HepG2 (cell line): Measurements from ENCODE around the gene KLHL30. TPM values are rescaled to one million over a fixed set of nuclear protein-coding genes. Genes with fewer than 3 reads are reported as not detected.
A peak's percentile ranks its signal among the peaks of the same experiment; 100 is the strongest.

Experiments used
- ARHGAP35 ChIP-seq: sonication (generic); formaldehyde crosslinking; IDR thresholded peaks from 2 replicates; pipeline ENCODE4 v1.9.0; 2022; ENCODE audit warnings: mild to moderate bottlenecking, inconsistent platforms, moderate library complexity, missing genetic modification reagents, borderline replicate concordance
- CSRNP1 ChIP-seq: sonication (generic); formaldehyde crosslinking; IDR thresholded peaks from 2 replicates; pipeline ENCODE4 v1.8.1; 2023; ENCODE audit warnings: mild to moderate bottlenecking, missing genetic modification reagents
- CSRNP2 ChIP-seq: sonication (generic); formaldehyde crosslinking; conservative IDR thresholded peaks from 2 replicates; pipeline ENCODE4 v1.8.0; 2022; ENCODE audit warnings: low read depth, missing genetic modification reagents
- FOXO1 ChIP-seq: sonication (generic); formaldehyde crosslinking; IDR thresholded peaks from 2 replicates; pipeline ENCODE4 v1.4.0; 2020; ENCODE audit warnings: missing genetic modification reagents
- JUND ChIP-seq: sonication (generic); formaldehyde crosslinking; IDR thresholded peaks from 2 replicates; pipeline ENCODE4 v1.8.0; 2022; ENCODE audit warnings: mild to moderate bottlenecking, missing genetic modification reagents
- RNF2 ChIP-seq: fragments of 450-650 bp; conservative IDR thresholded peaks from 2 replicates; pipeline ENCODE4 v1.6.1; 2016; ENCODE audit warnings: low read depth
- ZBTB10 ChIP-seq: sonication (generic); formaldehyde crosslinking; IDR thresholded peaks from 2 replicates; pipeline ENCODE4 v1.4.0; 2020; ENCODE audit warnings: missing genetic modification reagents, borderline replicate concordance
- ZFP90 ChIP-seq: sonication (generic); formaldehyde crosslinking; IDR thresholded peaks from 2 replicates; pipeline ENCODE4 v1.8.0; 2022; ENCODE audit warnings: missing genetic modification reagents, mild to moderate bottlenecking, inconsistent platforms, borderline replicate concordance
- ZNF296 ChIP-seq: sonication (generic); formaldehyde crosslinking; conservative IDR thresholded peaks from 2 replicates; pipeline ENCODE4 v1.5.0; 2020; ENCODE audit warnings: mild to moderate bottlenecking, missing genetic modification reagents
- ZNF331 ChIP-seq: sonication (generic); formaldehyde crosslinking; IDR thresholded peaks from 2 replicates; pipeline ENCODE4 v1.4.0; 2020; ENCODE audit warnings: missing genetic modification reagents
- ZNF564 ChIP-seq: sonication (generic); formaldehyde crosslinking; IDR thresholded peaks from 2 replicates; pipeline ENCODE4 v1.8.1; 2023; ENCODE audit warnings: mild to moderate bottlenecking, missing genetic modification reagents
- ZNF784 ChIP-seq: sonication (generic); formaldehyde crosslinking; IDR thresholded peaks from 2 replicates; pipeline ENCODE4 v1.5.1; 2020; ENCODE audit warnings: missing genetic modification reagents, mild to moderate bottlenecking, borderline replicate concordance
- ZNF850 ChIP-seq: sonication (generic); formaldehyde crosslinking; conservative IDR thresholded peaks from 2 replicates; pipeline ENCODE4 v1.9.0; 2021; ENCODE audit warnings: mild to moderate bottlenecking, missing genetic modification reagents
- ZXDC ChIP-seq: sonication (generic); formaldehyde crosslinking; IDR thresholded peaks from 2 replicates; pipeline ENCODE4 v1.5.0; 2020; ENCODE audit warnings: mild to moderate bottlenecking, missing genetic modification reagents
- polyA plus RNA-seq, 8 experiments: library from polyadenylated mRNA; depleted of rRNA in 3 of 8; stranded (reverse) in 7 of 8; unstranded in 1 of 8; fragments of >200 nt; fragmentation: Illumina TruSeq in 4 of 8; extraction: Trizol in 4 of 8; gene quantifications; 2 replicates each; pipeline versions ENCODE4 v1.2.1 to v1.2.3, GENCODE V29; 2011 to 2016; ENCODE audit warnings: low read depth in 4 of 8, missing spikeins in 1 of 8, mixed read lengths in 1 of 8; ENCODE audit not compliant: insufficient read depth in 1 of 8
- total RNA-seq, 5 experiments: library from RNA; depleted of rRNA; stranded (reverse); fragments of >200 nt; fragmentation: Illumina TruSeq; extraction: Trizol; gene quantifications; 2 replicates each; pipeline ENCODE4 v1.2.3, GENCODE V29; 2016; ENCODE audit warnings: low read depth in 1 of 5

The KLHL30 gene
- total and polyA plus RNA-seq, 2 of the 13 experiments (the other 11 are each of a cell fraction or from before 2014, with no cell fraction given): 0.05 TPM; not detected in 1

- no peak for TF ChIP-seq CSRNP2 (CRISPR knock-in tag)
- no peak for TF ChIP-seq ZNF564 (CRISPR knock-in tag)
- no peak for TF ChIP-seq ZNF296
- no peak for TF ChIP-seq RNF2
- TF ChIP-seq JUND: no peak
- TF ChIP-seq ZNF784 (CRISPR knock-in tag): no peak
- no peak for TF ChIP-seq ZNF331 (CRISPR knock-in tag)
- TF ChIP-seq CSRNP1: 0 out of 2 replicates have a peak, but pooled peaks have one; percentile 52
- no peak for TF ChIP-seq ZNF850 (CRISPR knock-in tag)
- no peak for TF ChIP-seq FOXO1
- TF ChIP-seq ARHGAP35 (CRISPR knock-in tag): no peak
- no peak for TF ChIP-seq ZXDC (CRISPR knock-in tag)
- 0 out of 2 replicates have a peak, but pooled peaks have one; percentile 26 for TF ChIP-seq ZBTB10 (CRISPR knock-in tag)
- no peak for TF ChIP-seq ZFP90
These were observed at the start of gene KLHL30 (continued) for GRCh38 chr2:238138331-238139195.
